ENCODE results near the gene DGCR2. TPM values are rescaled to one million over a fixed set of nuclear protein-coding genes. Genes with fewer than 3 reads are reported as not detected.
"Not testable (repeated sequence)": the region's sequence is repeated elsewhere in the genome, so short reads cannot be mapped to it uniquely, and the experiment has no call there.

DGCR2 gene
- total RNA-seq, 1 experiment from 2014 or later = 72.4 TPM

GRCh38 chr22:19075404-19075803, 46.8 kb downstream of the DGCR2 start:
- no peak for DNase-seq
- H3K27me3 ChIP-seq (ENCODE audit: control insufficient read depth, insufficient read depth, low read length) = no peaks in the 10 kb centered on the region
- H3K4me3 ChIP-seq (ENCODE audit: insufficient read depth, low read depth, low read length) = no peak overlapping the region
- no peaks in the 10 kb centered on the region for H3K36me3 ChIP-seq (replicated peaks; ENCODE audit: control insufficient read depth, insufficient read depth, low read length)

GRCh38 chr22:19072853-19073252, 49.4 kb downstream of the DGCR2 start:
- not testable (repeated sequence) for DNase-seq; H3K27me3 ChIP-seq (ENCODE audit: control insufficient read depth, insufficient read depth, low read length); H3K4me3 ChIP-seq (ENCODE audit: insufficient read depth, low read depth, low read length); H3K36me3 ChIP-seq (replicated peaks; ENCODE audit: control insufficient read depth, insufficient read depth, low read length)

GRCh38 chr22:19070397-19071169, 51.6 kb downstream of the DGCR2 start:
- DNase-seq = no peak
- Histone ChIP-seq H3K36me3 (replicated peaks; ENCODE audit: control insufficient read depth, insufficient read depth, low read length) (peaks cover 10% of the 10 kb centered on the region), H3K27me3 (ENCODE audit: control insufficient read depth, insufficient read depth, low read length) (no peaks in the 10 kb centered on the region), H3K4me3 (ENCODE audit: insufficient read depth, low read depth, low read length) (no peak overlapping the region)

- no peak overlapping the region for H3K4me3 ChIP-seq (ENCODE audit: insufficient read depth, low read depth, low read length)
- H3K27me3 ChIP-seq (ENCODE audit: control insufficient read depth, insufficient read depth, low read length) = no peaks in the 10 kb centered on the region
- H3K36me3 ChIP-seq (replicated peaks; ENCODE audit: control insufficient read depth, insufficient read depth, low read length) = peaks cover 13% of the 10 kb centered on the region
- no peak for DNase-seq
These were observed 52.8 kb downstream of the DGCR2 start for GRCh38 chr22:19069451-19069850.

GRCh38 chr22:19068784-19069271, 53.4 kb downstream of the DGCR2 start:
- no peak overlapping the region for H3K4me3 ChIP-seq (ENCODE audit: insufficient read depth, low read depth, low read length)
- no peaks in the 10 kb centered on the region for H3K27me3 ChIP-seq (ENCODE audit: control insufficient read depth, insufficient read depth, low read length)
- H3K36me3 ChIP-seq (replicated peaks; ENCODE audit: control insufficient read depth, insufficient read depth, low read length) = peaks cover 18% of the 10 kb centered on the region
- no peak for DNase-seq

- no peak for DNase-seq
- no peaks in the 10 kb centered on the region for H3K27me3 ChIP-seq (ENCODE audit: control insufficient read depth, insufficient read depth, low read length)
- H3K4me3 ChIP-seq (ENCODE audit: insufficient read depth, low read depth, low read length) = no peak overlapping the region
- peaks cover 19% of the 10 kb centered on the region for H3K36me3 ChIP-seq (replicated peaks; ENCODE audit: control insufficient read depth, insufficient read depth, low read length)
These were observed 54.4 kb downstream of the DGCR2 start for GRCh38 chr22:19067696-19068348.

GRCh38 chr22:19066531-19067271, 55.5 kb downstream of the DGCR2 start:
- no peak overlapping the region for H3K4me3 ChIP-seq (ENCODE audit: insufficient read depth, low read depth, low read length)
- no peaks in the 10 kb centered on the region for H3K27me3 ChIP-seq (ENCODE audit: control insufficient read depth, insufficient read depth, low read length)
- H3K36me3 ChIP-seq (replicated peaks; ENCODE audit: control insufficient read depth, insufficient read depth, low read length) = peaks cover 19% of the 10 kb centered on the region
- no peak for DNase-seq

GRCh38 chr22:19065929-19066328, 56.3 kb downstream of the DGCR2 start:
- Histone ChIP-seq H3K4me3 (ENCODE audit: insufficient read depth, low read depth, low read length) (no peak overlapping the region), H3K36me3 (replicated peaks; ENCODE audit: control insufficient read depth, insufficient read depth, low read length) (peaks cover 19% of the 10 kb centered on the region), H3K27me3 (ENCODE audit: control insufficient read depth, insufficient read depth, low read length) (no peaks in the 10 kb centered on the region)
- DNase-seq = no peak

- Histone ChIP-seq H3K4me3 (ENCODE audit: insufficient read depth, low read depth, low read length) (no peak overlapping the region), H3K27me3 (ENCODE audit: control insufficient read depth, insufficient read depth, low read length) (no peaks in the 10 kb centered on the region), H3K36me3 (replicated peaks; ENCODE audit: control insufficient read depth, insufficient read depth, low read length) (peaks cover 19% of the 10 kb centered on the region)
- DNase-seq = no peak
These were observed 56.8 kb downstream of the DGCR2 start for GRCh38 chr22:19065298-19065859.

- Histone ChIP-seq H3K4me3 (ENCODE audit: insufficient read depth, low read depth, low read length) (no peak overlapping the region), H3K27me3 (ENCODE audit: control insufficient read depth, insufficient read depth, low read length) (no peaks in the 10 kb centered on the region), H3K36me3 (replicated peaks; ENCODE audit: control insufficient read depth, insufficient read depth, low read length) (peaks cover 16% of the 10 kb centered on the region)
- DNase-seq = no peak
These were observed 57.7 kb downstream of the DGCR2 start for GRCh38 chr22:19064354-19065054.

GRCh38 chr22:19063581-19064353, 58.4 kb downstream of the DGCR2 start:
- Histone ChIP-seq H3K36me3 (replicated peaks; ENCODE audit: control insufficient read depth, insufficient read depth, low read length) (peaks cover 20% of the 10 kb centered on the region), H3K27me3 (ENCODE audit: control insufficient read depth, insufficient read depth, low read length) (no peaks in the 10 kb centered on the region), H3K4me3 (ENCODE audit: insufficient read depth, low read depth, low read length) (no peak overlapping the region)
- DNase-seq = no peak

GRCh38 chr22:19062943-19063308, 59.3 kb downstream of the DGCR2 start:
- H3K4me3 ChIP-seq (ENCODE audit: insufficient read depth, low read depth, low read length) = no peak overlapping the region
- H3K27me3 ChIP-seq (ENCODE audit: control insufficient read depth, insufficient read depth, low read length) = no peaks in the 10 kb centered on the region
- H3K36me3 ChIP-seq (replicated peaks; ENCODE audit: control insufficient read depth, insufficient read depth, low read length) = peaks cover 22% of the 10 kb centered on the region
- peak; percentile 16 for DNase-seq

GRCh38 chr22:19062139-19062942, 59.9 kb downstream of the DGCR2 start:
- peaks cover 22% of the 10 kb centered on the region for H3K36me3 ChIP-seq (replicated peaks; ENCODE audit: control insufficient read depth, insufficient read depth, low read length)
- no peaks in the 10 kb centered on the region for H3K27me3 ChIP-seq (ENCODE audit: control insufficient read depth, insufficient read depth, low read length)
- H3K4me3 ChIP-seq (ENCODE audit: insufficient read depth, low read depth, low read length) = no peak overlapping the region
- peak; percentile 23 for DNase-seq
